MV-4-11 (cell line): ENCODE results near the gene TLCD3B.
A peak's percentile ranks its signal among the peaks of the same experiment; 100 is the strongest.

Source experiments
- DNase-seq: peaks from one replicate; lab custom pipeline; 2025; lab: John Stamatoyannopoulos, UW

TLCD3B gene

DNA sequence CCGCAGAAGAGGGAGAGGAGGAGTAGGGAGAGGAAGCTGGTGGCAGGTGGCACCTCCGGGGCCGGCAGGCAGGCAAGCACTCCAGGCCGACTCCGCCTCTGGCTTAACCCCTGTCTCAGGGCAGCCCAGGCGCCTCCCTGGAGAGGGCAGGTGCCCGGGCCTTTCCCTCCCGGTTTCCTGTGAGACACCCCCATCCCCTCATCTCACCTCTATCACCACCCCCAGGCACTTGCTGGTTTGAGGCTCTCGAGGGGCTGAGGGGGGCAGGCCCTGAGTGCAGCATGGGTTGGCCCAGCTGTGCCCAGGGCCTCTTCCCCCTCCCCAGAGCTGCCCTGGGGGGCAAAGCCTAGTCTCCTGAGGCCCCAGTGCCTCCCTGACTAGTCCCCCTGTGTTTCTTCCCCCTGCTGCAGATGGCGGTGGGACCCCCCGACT, 26.2 kb downstream of the TLCD3B start:
- no peak for DNase-seq

DNA sequence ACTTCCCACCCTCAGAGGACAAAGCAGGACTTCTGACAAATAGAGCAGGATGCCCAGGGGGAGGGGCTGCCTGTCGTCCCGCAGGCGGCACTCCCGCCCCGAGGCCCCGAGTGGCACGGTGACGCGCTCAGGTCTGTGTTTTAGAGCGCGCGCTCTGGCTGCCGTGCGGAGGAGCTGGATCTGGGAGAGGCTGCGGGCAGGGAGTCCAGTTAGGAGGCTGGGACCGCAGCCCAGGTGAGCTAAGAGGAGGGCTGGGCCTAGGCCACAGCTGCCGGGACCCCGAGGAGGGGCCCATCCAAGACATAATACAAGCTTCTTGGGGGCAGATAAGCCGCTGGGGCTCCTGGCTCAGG, 26.7 kb downstream of the TLCD3B start:
- DNase-seq = no peak

- DNase-seq = no peak
Measured at GRCh38 chr16:30003670-30004423, 27.2 kb downstream of the TLCD3B start.

GRCh38 chr16:30002614-30003346, 28.3 kb downstream of the TLCD3B start:
- no peak for DNase-seq

- no peak for DNase-seq
Measured at GRCh38 chr16:30000735-30001631, 30.1 kb downstream of the TLCD3B start.

DNA sequence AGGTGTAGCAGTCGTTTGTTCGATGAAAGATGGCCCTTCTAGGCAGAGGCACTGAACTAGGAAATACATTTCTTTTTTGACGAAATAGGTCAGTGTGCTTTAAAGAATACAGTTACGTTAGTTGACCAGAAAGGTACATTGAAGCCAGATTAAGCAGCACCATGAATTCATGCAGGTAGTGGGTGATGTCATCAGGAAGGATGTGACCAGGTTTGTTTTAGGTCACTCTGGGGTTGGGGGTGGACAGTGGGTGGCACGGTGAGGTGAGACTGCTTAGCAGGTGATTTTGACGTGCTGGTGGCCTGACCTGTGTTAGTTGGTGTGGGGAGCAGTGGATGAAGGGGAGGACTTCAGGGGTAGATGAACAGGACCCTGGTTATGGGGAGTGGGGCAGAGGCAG, 31.5 kb downstream of the TLCD3B start:
- no peak for DNase-seq

DNA sequence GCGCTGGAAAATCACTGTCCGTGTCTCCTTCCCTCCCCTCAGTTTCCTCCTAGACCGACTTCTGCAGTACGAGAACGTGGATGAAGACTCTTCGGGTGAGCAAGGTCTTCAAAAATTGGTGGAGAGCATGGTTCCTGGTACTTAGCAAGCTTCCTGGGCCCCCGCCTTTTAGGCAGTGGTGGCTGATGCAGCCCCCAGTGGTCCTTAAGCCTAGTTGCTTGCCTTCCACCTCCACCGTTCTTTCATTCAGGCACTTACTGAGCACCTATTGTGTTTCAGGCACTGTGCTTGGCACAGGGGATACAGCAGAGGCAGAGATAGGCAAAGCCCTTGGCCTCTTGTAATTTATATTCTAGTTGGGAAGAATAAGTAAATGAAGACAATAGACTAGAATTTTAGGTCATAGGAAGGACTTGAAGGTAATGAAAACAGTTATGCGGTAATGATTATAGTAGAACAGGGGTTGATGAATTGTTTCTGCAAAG, 34.3 kb downstream of the TLCD3B start:
- DNase-seq = no peak

GRCh38 chr16:29995911-29996765, 34.9 kb downstream of the TLCD3B start, which contains the start of gene INO80E:
Gene INO80E, plus strand, starts transcription at chr16:29996241. Its CDS starts 70 bp downstream, at chr16:29996311.
- peak; percentile 96 for DNase-seq

- peak; percentile 80 for DNase-seq
Measured at GRCh38 chr16:29995324-29995910, 35.7 kb downstream of the TLCD3B start, which contains the start of gene HIRIP3. Gene HIRIP3, minus strand, starts transcription at chr16:29995617. Its CDS starts 12 bp downstream, at chr16:29995605.

DNA sequence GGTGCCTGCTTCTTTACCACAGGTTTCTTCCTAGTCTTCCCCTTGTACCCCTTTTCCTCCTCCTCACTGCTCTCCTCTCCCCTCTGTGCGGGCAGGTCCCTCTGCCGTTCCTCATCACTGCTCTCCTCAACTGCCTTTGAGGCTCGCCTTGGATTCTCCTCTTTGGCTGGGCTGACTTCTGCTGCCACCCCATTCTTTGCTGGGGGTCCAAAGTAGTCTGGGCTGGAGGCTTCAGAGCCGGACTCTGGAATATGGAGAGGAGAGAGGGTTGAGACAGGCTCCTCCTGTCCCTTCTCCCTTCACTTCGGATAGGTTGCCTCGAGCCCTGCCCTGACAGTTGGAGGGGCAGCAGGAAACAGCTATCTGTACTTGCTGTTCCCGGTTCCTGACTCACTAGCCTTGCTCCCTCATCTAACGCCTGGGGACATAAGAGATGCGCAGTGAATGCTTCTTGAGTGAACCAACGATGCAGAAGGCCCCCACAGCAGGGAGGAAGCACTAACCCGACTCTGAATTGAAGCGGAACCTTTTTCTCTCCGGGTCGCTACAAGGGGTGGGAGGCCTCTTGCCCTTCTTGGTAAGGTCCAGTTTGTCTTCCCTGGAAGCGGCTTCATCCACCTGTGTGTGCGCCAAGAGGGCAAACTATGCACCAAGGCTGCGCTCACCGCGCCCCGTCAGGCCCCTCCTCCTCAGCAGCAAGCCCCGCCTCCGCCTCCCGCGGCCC, 36.3 kb downstream of the TLCD3B start:
- DNase-seq = no peak

GRCh38 chr16:29993903-29994599, 37.0 kb downstream of the TLCD3B start:
- no peak for DNase-seq

GRCh38 chr16:29993191-29993902, 37.7 kb downstream of the TLCD3B start:
- DNase-seq = no peak

DNA sequence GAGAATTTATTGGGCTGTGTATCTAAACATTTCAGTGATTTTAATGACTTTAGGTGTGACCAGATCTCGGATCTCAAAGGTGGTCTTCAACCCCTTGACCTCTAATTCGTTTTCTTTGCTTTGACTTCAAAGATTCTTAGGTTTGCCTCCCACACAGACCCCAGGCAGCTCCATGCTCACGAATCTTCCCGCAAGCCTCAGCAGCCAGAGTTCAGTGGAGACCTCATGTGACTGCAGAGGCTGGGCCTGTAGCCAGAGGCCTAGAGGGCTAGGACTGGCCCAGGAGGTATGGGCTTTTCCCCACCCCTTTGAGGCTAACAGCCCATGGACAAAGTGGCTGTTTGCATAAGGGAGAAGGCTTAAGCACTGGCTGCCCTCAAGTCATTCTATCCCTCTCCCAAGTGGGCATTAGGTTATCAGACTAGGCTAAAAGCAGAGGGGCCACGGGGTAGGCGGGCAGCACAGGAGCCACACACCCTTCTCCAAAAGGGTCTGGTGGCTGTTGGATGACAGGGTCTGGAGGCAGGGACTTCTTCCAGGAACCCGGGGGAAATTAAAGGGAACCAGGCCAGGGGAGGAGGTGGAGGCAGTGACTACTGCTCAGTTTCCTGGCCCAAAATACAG, 38.6 kb downstream of the TLCD3B start:
- no peak for DNase-seq

- no peak for DNase-seq
Measured at GRCh38 chr16:29991571-29991904, 39.5 kb downstream of the TLCD3B start.

DNA sequence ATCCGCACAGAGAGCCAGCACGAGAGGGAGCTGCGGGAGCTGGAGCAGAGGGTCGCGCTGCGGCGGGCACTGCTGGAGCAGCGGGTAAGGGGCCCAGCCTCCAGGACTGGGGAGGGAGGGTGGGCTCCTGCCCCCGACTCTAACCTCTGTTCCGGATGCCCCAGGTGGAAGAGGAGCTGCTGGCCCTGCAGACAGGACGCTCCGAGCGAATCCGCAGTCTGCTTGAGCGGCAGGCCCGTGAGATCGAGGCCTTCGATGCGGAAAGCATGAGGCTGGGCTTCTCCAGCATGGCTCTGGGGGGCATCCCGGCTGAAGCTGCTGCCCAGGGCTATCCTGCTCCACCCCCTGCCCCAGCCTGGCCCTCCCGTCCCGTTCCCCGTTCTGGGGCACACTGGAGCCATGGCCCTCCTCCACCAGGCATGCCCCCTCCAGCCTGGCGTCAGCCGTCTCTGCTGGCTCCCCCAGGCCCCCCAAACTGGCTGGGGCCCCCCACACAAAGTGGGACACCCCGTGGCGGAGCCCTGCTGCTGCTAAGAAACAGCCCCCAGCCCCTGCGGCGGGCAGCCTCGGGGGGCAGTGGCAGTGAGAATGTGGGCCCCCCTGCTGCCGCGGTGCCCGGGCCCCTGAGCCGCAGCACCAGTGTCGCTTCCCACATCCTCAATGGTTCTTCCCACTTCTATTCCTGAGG, 40.0 kb downstream of the TLCD3B start:
- no peak for DNase-seq

DNA sequence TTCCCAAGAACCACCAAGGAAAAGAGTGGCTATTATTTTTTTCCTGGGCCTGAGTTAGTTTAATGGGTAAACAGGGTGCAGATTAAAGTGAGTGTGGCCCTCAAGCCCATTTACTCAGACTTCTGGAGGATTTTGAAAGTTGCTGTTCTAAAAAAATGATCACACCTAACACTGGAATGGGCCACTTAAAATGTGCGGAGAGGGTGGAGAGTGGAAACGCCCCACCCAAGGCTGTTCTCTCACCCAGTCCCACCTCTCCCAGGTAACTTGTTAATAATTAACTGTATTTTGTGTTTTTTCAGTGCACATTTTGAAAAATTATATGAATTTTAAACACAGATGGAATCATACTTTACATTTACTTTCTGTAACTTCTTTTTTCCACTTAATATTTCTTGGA, 41.0 kb downstream of the TLCD3B start:
- DNase-seq = no peak

- no peak for DNase-seq
Measured at GRCh38 chr16:29989111-29989858, 41.8 kb downstream of the TLCD3B start.
